ENCODE measurements around the gene PCBP4.
A peak's percentile ranks its signal among the peaks of the same experiment; 100 is the strongest.

PCBP4 gene

GRCh38 chr3:51967384-51968169 is at the start of gene PCBP4:
PCBP4 (minus strand) TSS chr3:51967454; CDS start chr3:51961240, 6,214 bp downstream.
- DNase-seq = no peak

GRCh38 chr3:52015438-52016228 is 48.4 kb upstream of the PCBP4 start:
- DNase-seq = no peak

- peak; percentile 29 for DNase-seq
Observed at GRCh38 chr3:52014613-52015012, 47.4 kb upstream of the PCBP4 start.

GRCh38 chr3:52013802-52014598 is 46.7 kb upstream of the PCBP4 start:
- no peak for DNase-seq

GRCh38 chr3:52012699-52013098 is 45.4 kb upstream of the PCBP4 start:
- DNase-seq = no peak

GRCh38 chr3:52010431-52010830 is 43.2 kb upstream of the PCBP4 start:
- no peak for DNase-seq

- DNase-seq = no peak
Observed at GRCh38 chr3:52007291-52007690, 40.0 kb upstream of the PCBP4 start.

- no peak for DNase-seq
Observed at GRCh38 chr3:52006820-52007133, 39.5 kb upstream of the PCBP4 start.

- no peak for DNase-seq
Observed at GRCh38 chr3:52006017-52006819, 39.0 kb upstream of the PCBP4 start.

GRCh38 chr3:52005571-52005986 is 38.3 kb upstream of the PCBP4 start:
- no peak for DNase-seq

- DNase-seq = no peak
Observed at GRCh38 chr3:52004906-52005395, 37.7 kb upstream of the PCBP4 start.

- DNase-seq = no peak
Observed at GRCh38 chr3:52004163-52004787, 37.0 kb upstream of the PCBP4 start.

GRCh38 chr3:52002748-52003147 is 35.5 kb upstream of the PCBP4 start:
- DNase-seq = no peak

- DNase-seq = peak; percentile 80
Observed at GRCh38 chr3:52001443-52001974, 34.3 kb upstream of the PCBP4 start.

- DNase-seq = peak; percentile 92
Observed at GRCh38 chr3:51999846-52000245, 32.6 kb upstream of the PCBP4 start.

GRCh38 chr3:51998774-51999173 is 31.5 kb upstream of the PCBP4 start:
- DNase-seq = no peak

- DNase-seq = no peak
Observed at GRCh38 chr3:51997935-51998596, 30.8 kb upstream of the PCBP4 start.

GRCh38 chr3:51997172-51997571 is 29.9 kb upstream of the PCBP4 start:
- no peak for DNase-seq

- peak; percentile 95 for DNase-seq
Observed at GRCh38 chr3:51995346-51996163, 28.3 kb upstream of the PCBP4 start, which contains the start of gene RPL29. RPL29 (minus strand) TSS chr3:51995895; CDS start chr3:51995461, 434 bp downstream.

- no peak for DNase-seq
Observed at GRCh38 chr3:51994530-51994929, 27.3 kb upstream of the PCBP4 start.

Measured in hematopoietic multipotent progenitor cell treated with erythropoietin and hydrocortisone succinate and interleukin-3 and kit ligand, for 8 days (in vitro differentiated cells).